ENCODE data around the gene MS4A4E. TPM values are rescaled to one million over a fixed set of nuclear protein-coding genes. Genes with fewer than 3 reads are reported as not detected.

The MS4A4E gene
- total RNA-seq, 1 experiment from 2014 or later = 0.42 TPM

GRCh38 chr11:60222141-60222540 is 20.8 kb downstream of the MS4A4E start:
- Mint-ChIP-seq H3K9me3 (peaks cover 0 to 4% of the 10 kb centered on the region in 2 experiments; a peak in 2 of 5 replicates), H3K27me3 (ENCODE audit: low read depth) (no peaks in the 10 kb centered on the region), H3K36me3 (ENCODE audit: insufficient read depth in 1 of 3, low read depth in 3 of 3) (0 out of 7 replicates have a peak, but pooled peaks cover 0 to 1% (median 0%) of the 10 kb centered on the region in 3 experiments), H3K27ac (no peak overlapping the region), H3K4me3 (no peak overlapping the region), H3K4me1 (peaks cover 15 to 20% of the 10 kb centered on the region in 2 experiments)
- Histone ChIP-seq H2AFZ (ENCODE audit: low read length) (no peak overlapping the region), H2BK120ac (ENCODE audit: low read depth, low read length, poor library complexity, severe bottlenecking) (no peak overlapping the region), H4K91ac (ENCODE audit: insufficient read length, low read depth, low read length) (no peak overlapping the region), H2BK15ac (ENCODE audit: low read depth, low read length) (no peak overlapping the region), H3K23me2 (ENCODE audit: insufficient read length, low read depth, low read length, poor library complexity, severe bottlenecking) (no peaks in the 10 kb centered on the region), H3K23ac (ENCODE audit: insufficient read length, low read depth, low read length) (no peak overlapping the region), H2BK12ac (ENCODE audit: insufficient read length, low read depth, low read length) (no peak overlapping the region), H3K4ac (ENCODE audit: low read depth, low read length) (no peak overlapping the region), H3K56ac (ENCODE audit: insufficient read length, low read depth, low read length) (no peak overlapping the region), H3K14ac (ENCODE audit: insufficient read depth, low read length) (no peak overlapping the region), H4K5ac (ENCODE audit: insufficient read length, low read depth, low read length) (no peak overlapping the region), H3K18ac (ENCODE audit: insufficient read length, low read depth, low read length) (no peak overlapping the region), H3K9me3 (ENCODE audit: control insufficient read depth, low read depth, low read length) (no peaks in the 10 kb centered on the region), H3T11ph (ENCODE audit: low read length) (no peak overlapping the region), H3K79me2 (ENCODE audit: insufficient read depth, low read length) (no peaks in the 10 kb centered on the region), H2AK5ac (ENCODE audit: insufficient read length, low read length) (no peak overlapping the region), H2BK20ac (ENCODE audit: low read depth, low read length, poor library complexity, severe bottlenecking) (no peak overlapping the region), H2BK5ac (ENCODE audit: insufficient read length, low read length) (no peak overlapping the region), H3K4me2 (ENCODE audit: insufficient read depth, insufficient read length, low read length) (no peak overlapping the region), H3K27ac (ENCODE audit: insufficient read length, low read depth, low read length) (no peak overlapping the region), H3K4me1 (ENCODE audit: insufficient read depth, low read length) (no peaks in the 10 kb centered on the region; the same call in 1 of the 2 replicates), H3K9ac (ENCODE audit: extremely low read depth, insufficient read length, low read length) (no peak overlapping the region), H3K79me1 (ENCODE audit: insufficient read depth, low read depth, low read length, poor library complexity, severe bottlenecking) (no peaks in the 10 kb centered on the region), H3K27me3 (ENCODE audit: insufficient read depth, low read length) (no peaks in the 10 kb centered on the region), H4K20me1 (ENCODE audit: control insufficient read depth, insufficient read depth, insufficient read length) (no peaks in the 10 kb centered on the region), H4K8ac (replicated peaks; ENCODE audit: insufficient read length, low read depth, low read length) (no peak overlapping the region)
- no peak for DNase-seq
- no peak for TF ChIP-seq CTCF (conservative IDR thresholded peaks at IDR 0.05)
- WGBS (ENCODE audit: extremely low coverage, insufficient read length, low lambda C conversion rate) = no CpG with 5 or more reads among the region's 4 CpGs

All from H9 (cell line).